Endothelial cell (in vitro differentiated cells): ENCODE data around the gene FAM193B. TPM values are rescaled to one million over a fixed set of nuclear protein-coding genes. Genes with fewer than 3 reads are reported as not detected.
A peak's percentile ranks its signal among the peaks of the same experiment; 100 is the strongest.

Source experiments
- DNase-seq: peaks from one replicate; pipeline ENCODE4 v3.0.0; 2021; ENCODE audit warnings: low spot score
- H3K27ac Mint-ChIP-seq: one replicate; pipeline ENCODE4 v1.8.0; 2021; ENCODE audit warnings: mixed read lengths, inconsistent platforms; ENCODE audit not compliant: unreplicated experiment
- H3K27me3 Mint-ChIP-seq: one replicate; pipeline ENCODE4 v1.8.0; 2021; ENCODE audit warnings: mild to moderate bottlenecking, moderate library complexity, mixed read lengths, inconsistent platforms; ENCODE audit not compliant: unreplicated experiment
- H3K36me3 Mint-ChIP-seq: one replicate; pipeline ENCODE4 v1.8.0; 2021; ENCODE audit warnings: mild to moderate bottlenecking, low read depth, mixed read lengths, inconsistent platforms; ENCODE audit not compliant: unreplicated experiment
- H3K4me1 Mint-ChIP-seq: one replicate; pipeline ENCODE4 v1.8.0; 2021; ENCODE audit warnings: mild to moderate bottlenecking, mixed read lengths, inconsistent platforms; ENCODE audit not compliant: unreplicated experiment
- H3K4me3 Mint-ChIP-seq: one replicate; pipeline ENCODE4 v1.8.0; 2021; ENCODE audit warnings: mild to moderate bottlenecking, mixed read lengths, inconsistent platforms; ENCODE audit not compliant: unreplicated experiment
- H3K9me3 Mint-ChIP-seq: one replicate; pipeline ENCODE4 v1.8.0; 2021; ENCODE audit warnings: mixed read lengths, inconsistent platforms; ENCODE audit not compliant: unreplicated experiment
- CTCF ChIP-seq: fragments of 200-600 bp; sonication (generic); IDR thresholded peaks from one replicate; pipeline ENCODE4 v1.5.0; 2021; ENCODE audit warnings: antibody characterized with exemption; ENCODE audit not compliant: unreplicated experiment
- total RNA-seq: library from RNA; stranded (reverse); fragmentation: NEBNext Ultra II Directional; extraction: Animal tissue kit (Norgen Biotek cat#: 25700); gene quantifications from one replicate; pipeline ENCODE4 v1.2.1, GENCODE V29; 2021; ENCODE audit not compliant: unreplicated experiment

Gene FAM193B
- total RNA-seq, 1 donor from 2014 or later: 97.6 TPM

DNA sequence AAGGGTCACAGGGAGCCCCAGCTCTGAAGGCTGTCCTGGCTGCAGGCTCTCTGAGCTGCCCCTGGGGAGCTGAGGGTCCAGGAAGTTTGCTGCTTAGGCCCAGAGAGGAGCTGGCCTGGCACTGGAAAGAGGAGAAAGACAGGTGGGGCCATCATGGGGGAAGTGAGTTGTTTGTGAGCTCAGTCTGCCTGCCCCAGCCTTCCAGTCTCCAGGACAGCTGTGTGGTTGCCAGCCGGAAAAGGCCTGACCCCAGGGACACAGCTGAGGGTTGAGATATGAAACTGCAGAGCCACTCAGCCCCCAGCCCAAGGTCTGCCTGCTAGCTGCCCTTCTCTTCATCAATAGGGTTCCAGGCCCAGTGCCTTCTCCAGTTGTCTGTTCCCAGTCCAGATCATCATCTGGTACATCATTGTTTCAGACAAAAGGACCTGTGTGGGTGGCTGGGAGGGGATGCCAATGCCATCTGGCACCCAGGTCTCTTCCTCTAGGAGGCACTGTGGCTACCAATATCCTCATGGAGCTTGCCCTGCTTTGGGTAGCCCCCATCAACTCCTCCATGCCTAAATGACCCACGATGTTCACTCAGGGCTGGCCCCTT is 33.3 kb downstream of the FAM193B start:
- Mint-ChIP-seq H3K9me3 (no peaks in the 10 kb centered on the region), H3K27me3 (peaks cover 4% of the 10 kb centered on the region), H3K36me3 (peaks cover 31% of the 10 kb centered on the region), H3K4me1 (peaks cover 9% of the 10 kb centered on the region), H3K27ac (no peak overlapping the region), H3K4me3 (no peak overlapping the region)
- no peak for DNase-seq
- no peak for TF ChIP-seq CTCF

- Mint-ChIP-seq H3K36me3 (peaks cover 35% of the 10 kb centered on the region), H3K4me1 (peaks cover 15% of the 10 kb centered on the region), H3K9me3 (no peaks in the 10 kb centered on the region), H3K27me3 (peaks cover 7% of the 10 kb centered on the region), H3K27ac (peak overlapping the region; percentile 11), H3K4me3 (peak overlapping the region; percentile 67)
- no peak for DNase-seq
- TF ChIP-seq CTCF: no peak
Measured at GRCh38 chr5:177520271-177520670, 34.1 kb downstream of the FAM193B start.

GRCh38 chr5:177519463-177520235 is 34.7 kb downstream of the FAM193B start:
- Mint-ChIP-seq H3K4me1 (peaks cover 18% of the 10 kb centered on the region), H3K27me3 (peaks cover 10% of the 10 kb centered on the region), H3K27ac (peak overlapping the region; percentile 31), H3K4me3 (no peak overlapping the region), H3K9me3 (no peaks in the 10 kb centered on the region), H3K36me3 (peaks cover 39% of the 10 kb centered on the region)
- no peak for DNase-seq
- TF ChIP-seq CTCF: no peak

GRCh38 chr5:177516601-177517568 is 37.5 kb downstream of the FAM193B start, which contains the start of gene DDX41:
Gene DDX41, minus strand, starts transcription at chr5:177516961. Its CDS starts 16 bp downstream, at chr5:177516945.
- DNase-seq: peak; percentile 91
- H3K4me3 Mint-ChIP-seq: peak within 1 kb of the TSS; percentile 100
- peaks cover 15% of the 10 kb centered on the region for H3K27me3 Mint-ChIP-seq
- TF ChIP-seq CTCF: no peak
- H3K4me1 Mint-ChIP-seq: peaks cover 18% of the 10 kb centered on the region
- peaks cover 48% of the 10 kb centered on the region for H3K36me3 Mint-ChIP-seq
- no peaks in the 10 kb centered on the region for H3K9me3 Mint-ChIP-seq
- peak within 1 kb of the TSS; percentile 94 for H3K27ac Mint-ChIP-seq
